HepG2 (cell line): ENCODE data around the gene ITGB3. TPM values are rescaled to one million over a fixed set of nuclear protein-coding genes. Genes with fewer than 3 reads are reported as not detected.

Source experiments
- ATAC-seq: fragments of 200-7000 bp; cut with Tn5 transposase; 3 replicates; pipeline ENCODE4 v1.9.1; 2020; ENCODE audit warnings: mild to moderate bottlenecking, moderate library complexity
- BruUV-seq: library from RNA; stranded (reverse); fragments of 400-500 nt; replicated peaks from 2 replicates; lab custom pipeline; 2021; lab: Mats Ljungman, UMichigan
- CTCF ChIA-PET: fragments of 300-600 bp; formaldehyde crosslinking; extraction: SDS; loops from one replicate; lab custom pipeline; 2021; ENCODE audit warnings: low total read pairs, inconsistent platforms, low intra/inter-chr PET ratio; lab: Yijun Ruan, JAX
- POLR2A ChIA-PET: fragments of 350-600 bp; sonication (Branson Sonifier 250); formaldehyde crosslinking; loops from one replicate; lab custom pipeline; 2020; ENCODE audit warnings: antibody characterized with exemption, inconsistent platforms; lab: Yijun Ruan, JAX
- DNase-seq: peaks from one replicate; pipeline ENCODE4 v3.0.0-alpha.2; 2015; ENCODE audit warnings: low spot score
- FAIRE-seq: peaks from 3 replicates; lab custom pipeline; 2011; peaks lifted over from hg19 to GRCh38; lab: Jason Lieb, UNC
- H2AFZ ChIP-seq: one replicate; pipeline ENCODE4 v1.6.1; 2011; ENCODE audit warnings: low read length, inconsistent platforms
- H3K27ac ChIP-seq: fragments of 300-600 bp; 3 replicates; pipeline ENCODE4 v1.8.0; 2011; ENCODE audit warnings: mixed run types, mild to moderate bottlenecking, mixed read lengths, low read length, inconsistent platforms; ENCODE audit not compliant: insufficient read depth; ENCODE audit errors: extremely low read length
- H3K27me3 ChIP-seq, 2 experiments: fragments of 200-600 bp in 1 of 2; 2 replicates in 1 of 2; 3 replicates in 1 of 2; pipeline versions ENCODE4 v1.6.0 to v1.8.0; 2011; ENCODE audit warnings: low read length in 2 of 2, mild to moderate bottlenecking in 2 of 2, moderate library complexity in 2 of 2, inconsistent platforms in 1 of 2; ENCODE audit not compliant: insufficient read depth in 2 of 2, control insufficient read depth in 1 of 2
- H3K36me3 ChIP-seq, 2 experiments: fragments of 200-600 bp in 1 of 2; replicated peaks in 1 of 2; 2 replicates in 1 of 2; 3 replicates in 1 of 2; pipeline versions ENCODE4 v1.5.1 to v1.8.0; 2011; ENCODE audit warnings: low read length in 2 of 2, inconsistent platforms in 1 of 2; ENCODE audit not compliant: insufficient read depth in 2 of 2, control insufficient read depth in 1 of 2
- H3K4me1 ChIP-seq: 2 replicates; pipeline ENCODE4 v1.5.1; 2012; ENCODE audit warnings: low read length, inconsistent platforms; ENCODE audit not compliant: insufficient read depth
- H3K4me2 ChIP-seq: 2 replicates; pipeline ENCODE4 v1.6.0; 2011; ENCODE audit warnings: low read depth, low read length, inconsistent platforms
- H3K4me3 ChIP-seq, 3 experiments: fragments of 200-600 bp in 1 of 3; sonication (generic), shearing (Covaris generic) in 1 of 3; replicated peaks in 1 of 3; 2 replicates each; pipeline ENCODE4 v1.5.1; 2011 to 2016; ENCODE audit warnings: low read length in 3 of 3, inconsistent platforms in 2 of 3, low read depth in 2 of 3, mild to moderate bottlenecking in 2 of 3, control low read depth in 1 of 3, mixed read lengths in 1 of 3; ENCODE audit not compliant: insufficient read depth in 1 of 3
- H3K79me2 ChIP-seq: one replicate; pipeline ENCODE4 v1.6.1; 2011; ENCODE audit warnings: low read length, inconsistent platforms; ENCODE audit not compliant: insufficient read depth
- H3K9ac ChIP-seq: 2 replicates; pipeline ENCODE4 v1.6.0; 2011; ENCODE audit warnings: mild to moderate bottlenecking, low read depth, low read length, inconsistent platforms; ENCODE audit not compliant: insufficient read depth
- H3K9me3 ChIP-seq: 2 replicates; pipeline ENCODE4 v1.5.1; 2012; ENCODE audit warnings: mild to moderate bottlenecking, low read length
- H4K20me1 ChIP-seq: 2 replicates; pipeline ENCODE4 v1.6.0; 2011; ENCODE audit warnings: inconsistent platforms, mild to moderate bottlenecking, low read length, moderate library complexity; ENCODE audit not compliant: insufficient read depth
- FOSL2 ChIP-seq: sonication (generic); formaldehyde crosslinking; IDR thresholded peaks from 2 replicates; pipeline ENCODE4 v1.4.0; 2020; ENCODE audit warnings: missing genetic modification reagents
- MED1 ChIP-seq: sonication (generic); formaldehyde crosslinking; IDR thresholded peaks from 2 replicates; pipeline ENCODE4 v1.4.0; 2020; ENCODE audit warnings: missing genetic modification reagents
- ZNF333 ChIP-seq: sonication (generic); formaldehyde crosslinking; IDR thresholded peaks from 2 replicates; pipeline ENCODE4 v1.4.0; 2020; ENCODE audit warnings: mild to moderate bottlenecking, missing genetic modification reagents, borderline replicate concordance
- WGBS: methylation state at CpG from one replicate; pipeline ENCODE4 v1.1.6; 2017; ENCODE audit warnings: low lambda C conversion rate; 5-methylcytosine and 5-hydroxymethylcytosine counted together
- in situ Hi-C: cut with HindIII; loops from 2 replicates; pipeline ENCODE4 v1.10.0; 2017; ENCODE audit warnings: low pct_unique_long_range_greater_than_20kb; ENCODE audit not compliant: extremely low pct_ligation_motif_present
- intact Hi-C: fragments of 100-400 bp; cut with micrococcal nuclease; formaldehyde crosslinking; loops from one replicate; pipeline ENCODE4 v1.10.0; 2022; ENCODE audit not compliant: unreplicated experiment
- polyA plus RNA-seq, 8 experiments: library from polyadenylated mRNA; depleted of rRNA in 3 of 8; stranded (reverse) in 7 of 8; unstranded in 1 of 8; fragments of >200 nt; fragmentation: Illumina TruSeq in 4 of 8; extraction: Trizol in 4 of 8; gene quantifications; 2 replicates each; pipeline versions ENCODE4 v1.2.1 to v1.2.3, GENCODE V29; 2011 to 2016; ENCODE audit warnings: low read depth in 4 of 8, missing spikeins in 1 of 8, mixed read lengths in 1 of 8; ENCODE audit not compliant: insufficient read depth in 1 of 8
- total RNA-seq, 5 experiments: library from RNA; depleted of rRNA; stranded (reverse); fragments of >200 nt; fragmentation: Illumina TruSeq; extraction: Trizol; gene quantifications; 2 replicates each; pipeline ENCODE4 v1.2.3, GENCODE V29; 2016; ENCODE audit warnings: low read depth in 1 of 5
- TF ChIP-seq, protein P1 (sequence below): fragments of 450-650 bp; IDR thresholded peaks from 2 replicates; pipeline ENCODE4 v1.6.1; 2016

Gene ITGB3
- total and polyA plus RNA-seq, 2 of the 13 experiments (the other 11 are each of a cell fraction or from before 2014, with no cell fraction given): 0.09 to 0.31 TPM

- Histone ChIP-seq H3K4me2 (no peak overlapping the region), H3K79me2 (no peaks in the 10 kb centered on the region), H2AFZ (no peak overlapping the region), H3K36me3 (no peaks in the 10 kb centered on the region), H4K20me1 (no peaks in the 10 kb centered on the region), H3K4me1 (peaks cover 23% of the 10 kb centered on the region), H3K9me3 (no peaks in the 10 kb centered on the region), H3K4me3 (no peak overlapping the region), H3K9ac (no peak overlapping the region), H3K27ac (no peak overlapping the region), H3K27me3 (peaks cover 0 to 21% of the 10 kb centered on the region in 2 experiments; a peak in 2 of 5 replicates)
- ChIA-PET CTCF (no interaction called here), POLR2A (no interaction called here)
- no peak for TF ChIP-seq ZNF333 (CRISPR knock-in tag)
- no peak for ATAC-seq
- in situ Hi-C loops (no loop called here), intact Hi-C loops (no loop called here)
- 55% methylated on average over 10 of the region's 10 CpGs for WGBS
- no peak for DNase-seq
- BruUV-seq: no TSS peak
- FAIRE-seq: no peak
These were observed 25.6 kb downstream of the ITGB3 start for GRCh38 chr17:47279062-47279801.

- no peak overlapping the region for H3K27ac ChIP-seq
- 55% methylated on average over 14 of the region's 14 CpGs for WGBS
- H3K4me1 ChIP-seq: peaks cover 20% of the 10 kb centered on the region
- in situ Hi-C loops: no loop called here
- intact Hi-C loops: no loop called here
- BruUV-seq: no TSS peak
- no peak overlapping the region for H2AFZ ChIP-seq
- POLR2A ChIA-PET: no interaction called here
- no peak overlapping the region for H3K4me2 ChIP-seq
- no peak overlapping the region for H3K9ac ChIP-seq
- H3K4me3 ChIP-seq: no peak overlapping the region
- CTCF ChIA-PET: no interaction called here
- H3K36me3 ChIP-seq: no peaks in the 10 kb centered on the region
- H3K27me3 ChIP-seq: peaks cover 0 to 16% of the 10 kb centered on the region in 2 experiments; a peak in 2 of 5 replicates
- DNase-seq (no peak), FAIRE-seq (no peak), ATAC-seq (no peak)
- no peaks in the 10 kb centered on the region for H3K9me3 ChIP-seq
- H4K20me1 ChIP-seq: no peaks in the 10 kb centered on the region
- no peaks in the 10 kb centered on the region for H3K79me2 ChIP-seq
- TF ChIP-seq MED1 (CRISPR knock-in tag) (no peak), FOSL2 (CRISPR knock-in tag) (peak; percentile 16; the same call in 1 of the 2 replicates)
- TF ChIP-seq, protein P1, sequence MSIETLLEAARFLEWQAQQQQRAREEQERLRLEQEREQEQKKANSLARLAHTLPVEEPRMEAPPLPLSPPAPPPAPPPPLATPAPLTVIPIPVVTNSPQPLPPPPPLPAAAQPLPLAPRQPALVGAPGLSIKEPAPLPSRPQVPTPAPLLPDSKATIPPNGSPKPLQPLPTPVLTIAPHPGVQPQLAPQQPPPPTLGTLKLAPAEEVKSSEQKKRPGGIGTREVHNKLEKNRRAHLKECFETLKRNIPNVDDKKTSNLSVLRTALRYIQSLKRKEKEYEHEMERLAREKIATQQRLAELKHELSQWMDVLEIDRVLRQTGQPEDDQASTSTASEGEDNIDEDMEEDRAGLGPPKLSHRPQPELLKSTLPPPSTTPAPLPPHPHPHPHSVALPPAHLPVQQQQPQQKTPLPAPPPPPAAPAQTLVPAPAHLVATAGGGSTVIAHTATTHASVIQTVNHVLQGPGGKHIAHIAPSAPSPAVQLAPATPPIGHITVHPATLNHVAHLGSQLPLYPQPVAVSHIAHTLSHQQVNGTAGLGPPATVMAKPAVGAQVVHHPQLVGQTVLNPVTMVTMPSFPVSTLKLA: peak; percentile 38; the same call in 1 of the 2 replicates
These were observed 26.6 kb downstream of the ITGB3 start for GRCh38 chr17:47280072-47280811.
